Heart right ventricle (tissue), 16 donors: Measurements from ENCODE around the gene SIGLEC10. TPM values are rescaled to one million over a fixed set of nuclear protein-coding genes. Genes with fewer than 3 reads are reported as not detected.

Experiments
- ATAC-seq, 8 donors: fragments of 200-7000 bp; cut with Tn5 transposase; one replicate each; pipeline ENCODE4 v1.9.1; 2020; ENCODE audit warnings: mild to moderate bottlenecking in 8 of 8, moderate library complexity in 8 of 8, moderate number of reproducible peaks in 1 of 8
- DNase-seq, 2 donors: peaks; one replicate each; pipeline ENCODE4 v3.0.0-alpha.2; 2020
- H3K27ac ChIP-seq, 10 donors: fragments of 200-600 bp; sonication (generic) in 2 of 10; one replicate each; pipeline versions ENCODE4 v1.5.0 to v1.8.0; 2020 to 2022; ENCODE audit warnings: mild to moderate bottlenecking in 3 of 10
- H3K27me3 ChIP-seq, 7 donors: fragments of 200-600 bp; one replicate each; pipeline ENCODE4 v1.8.0; 2021 to 2022; ENCODE audit warnings: mild to moderate bottlenecking in 2 of 7
- H3K36me3 ChIP-seq, 9 donors: fragments of 200-600 bp; sonication (generic) in 1 of 9; one replicate each; pipeline versions ENCODE4 v1.5.0 to v1.8.0; 2020 to 2022; ENCODE audit warnings: mild to moderate bottlenecking in 2 of 9
- H3K4me1 ChIP-seq, 9 donors: fragments of 200-600 bp; sonication (generic) in 1 of 9; one replicate each; pipeline versions ENCODE4 v1.5.0 to v1.8.0; 2020 to 2022; ENCODE audit warnings: mild to moderate bottlenecking in 4 of 9
- H3K4me3 ChIP-seq, 10 donors: fragments of 200-600 bp; sonication (generic) in 2 of 10; one replicate each; pipeline versions ENCODE4 v1.5.0 to v1.8.0; 2020 to 2022; ENCODE audit warnings: mild to moderate bottlenecking in 7 of 10, moderate library complexity in 2 of 10
- H3K9me3 ChIP-seq, 11 donors: fragments of 200-600 bp in 10 of 11; sonication (generic) in 2 of 11; one replicate each; pipeline versions ENCODE4 v1.5.0 to v1.8.0; 2013 to 2022; ENCODE audit warnings: mild to moderate bottlenecking in 2 of 11, control low read depth in 1 of 11, moderate library complexity in 1 of 11
- CTCF ChIP-seq, 9 donors: fragments of 200-600 bp; sonication (generic) in 2 of 9; IDR thresholded peaks; one replicate each; pipeline versions ENCODE4 v1.5.0 to v1.8.0; 2021 to 2022; ENCODE audit warnings: antibody characterized with exemption in 9 of 9, mild to moderate bottlenecking in 5 of 9, moderate library complexity in 1 of 9
- WGBS, 2 donors: extraction: QIAGEN DNeasy Blood & Tissue Kit; methylation state at CpG; one replicate each; pipeline ENCODE4 v1.1.7; 2013; ENCODE audit warnings: inconsistent platforms in 1 of 2; 5-methylcytosine and 5-hydroxymethylcytosine counted together
- intact Hi-C, 10 donors: fragments of 100-400 bp; cut with DNase I; formaldehyde crosslinking; loops; one replicate each; pipeline versions ENCODE4 v1.11.1 to v1.14.2; 2022
- polyA plus RNA-seq, 2 donors: library from polyadenylated mRNA; stranded (reverse); fragments of 200-250 nt; gene quantifications; one replicate each; pipeline ENCODE4 v1.2.3, GENCODE V29; 2013
- total RNA-seq, 10 donors: library from RNA; stranded (reverse); fragmentation: NEBNext Ultra II Directional in 3 of 10; extraction: Animal tissue kit (Norgen Biotek cat#: 25700) in 3 of 10; gene quantifications; one replicate each; pipeline versions ENCODE4 v1.2.1 to v1.2.4, GENCODE V29; 2021 to 2023
- donor health status: Arrhythmogenic right ventricular cardiomyopathy.
- donor health status: ischemic (EF 13 %, LVEDD 7.1; RV severe dilation, severe dysfunction).
- donor health status: healthy with polysubstance abuse.
- donor health status: DM: no; HTN: yes; CAD: no.
- donor health status: DM: no; HTN: no; CAD: no.
- donor health status: ischemic (EF 25% LVEDD 6.9; RV normal size, moderate dysfunction).
- donor health status: ischemic (EF 25% LVEDD 5.7; RV mildly dilated, moderate dysfunction).
- donor health status: healthy.
- donor health status: DM: yes; HTN: yes; CAD: no.
- donor health status: Ischemic cardiomyopathy.
- donor health status: ischemic (EF 35%, LVEDD 5.7; RV mildly dilated, moderate dysfunction).
- donor health status: nonischemic (EF 11% LVEDD 7.7; RV severe dilation, severe dysfunction).
- donor health status: DM: yes; HTN: yes; CAD: no.
- donor health status: PGD.
- donor health status: ischemic (EF 29% LVEDD 5.4; RV normal size, mild dysfunction).
- donor health status: nonischemic (EF 23%, LVEDD 6.1; RV moderate dilation, normal function).

The SIGLEC10 gene
- total and polyA plus RNA-seq, 12 donors: 0.17 to 4.2 (median 0.82) TPM

- peaks cover 0 to 41% (median 5%) of the 10 kb centered on the region in 9 donors for H3K4me1 ChIP-seq
- peak overlapping the region in 1 of 10 donors; percentile 87 for H3K27ac ChIP-seq
- ATAC-seq (no peak), DNase-seq (no peak)
- no peaks in the 10 kb centered on the region for H3K27me3 ChIP-seq
- no peak for TF ChIP-seq CTCF (IDR thresholded peaks at IDR 0.05)
- 78% methylated on average over 8 of the region's 8 CpGs for WGBS, 2 donors
- no peaks in the 10 kb centered on the region for H3K36me3 ChIP-seq
- intact Hi-C loops: no loop called here
- peak overlapping the region in 1 of 10 donors; percentile 46 for H3K4me3 ChIP-seq
- no peaks in the 10 kb centered on the region for H3K9me3 ChIP-seq
These were observed 46.2 kb downstream of the SIGLEC10 start for GRCh38 chr19:51371186-51371690.

- H3K9me3 ChIP-seq: no peaks in the 10 kb centered on the region
- intact Hi-C loops: no loop called here
- H3K27ac ChIP-seq: peak overlapping the region in 1 of 10 donors; percentile 87
- peak overlapping the region in 1 of 10 donors; percentile 46 for H3K4me3 ChIP-seq
- TF ChIP-seq CTCF (IDR thresholded peaks at IDR 0.05): no peak
- WGBS, 2 donors: 76 to 82% methylated on average over 3 to 4 of the region's 4 CpGs
- no peaks in the 10 kb centered on the region for H3K27me3 ChIP-seq
- ATAC-seq (no peak), DNase-seq (no peak)
- H3K36me3 ChIP-seq: no peaks in the 10 kb centered on the region
- peaks cover 0 to 47% (median 7%) of the 10 kb centered on the region in 9 donors for H3K4me1 ChIP-seq
These were observed 47.2 kb downstream of the SIGLEC10 start for GRCh38 chr19:51370230-51370629.

- H3K4me3 ChIP-seq: peak within 1 kb of the TSS; percentile 60 to 93 (median 80)
- TF ChIP-seq CTCF (IDR thresholded peaks at IDR 0.05): no peak
- no peaks in the 10 kb centered on the region for H3K9me3 ChIP-seq
- ATAC-seq (no peak), DNase-seq (no peak)
- intact Hi-C loops: loop anchor here in 1 of 10 donors (10.0 kb wide), 1 partner anchor 264 kb away; the partner anchor contains the start of gene CTU1
- peaks cover 0 to 54% (median 22%) of the 10 kb centered on the region in 9 donors for H3K4me1 ChIP-seq
- WGBS, 2 donors: 67% methylated on average over 23 of the region's 23 CpGs
- no peaks in the 10 kb centered on the region for H3K36me3 ChIP-seq
- no peaks in the 10 kb centered on the region for H3K27me3 ChIP-seq
- peak within 1 kb of the TSS; percentile 50 to 98 (median 96) for H3K27ac ChIP-seq
These were observed 48.8 kb downstream of the SIGLEC10 start, which contains the start of gene CLDND2 for GRCh38 chr19:51368366-51369282. CLDND2 (minus strand) TSS chr19:51369003; CDS start chr19:51368577, 426 bp downstream.

GRCh38 chr19:51367565-51368365 is 49.7 kb downstream of the SIGLEC10 start:
- Histone ChIP-seq H3K36me3 (no peaks in the 10 kb centered on the region), H3K27ac (peak overlapping the region; percentile 89 to 98 (median 96)), H3K27me3 (no peaks in the 10 kb centered on the region), H3K9me3 (no peaks in the 10 kb centered on the region), H3K4me3 (peak overlapping the region; percentile 60 to 93 (median 80)), H3K4me1 (peaks cover 0 to 50% (median 24%) of the 10 kb centered on the region in 9 donors)
- TF ChIP-seq CTCF (IDR thresholded peaks at IDR 0.05): peak in 1 of 9 donors; percentile 6
- DNase-seq (peak; percentile 99), ATAC-seq (peak; percentile 90 to 96 (median 93))
- WGBS, 2 donors: 1% methylated on average over 60 to 64 of the region's 64 CpGs
- intact Hi-C loops: loop anchor here in 4 of 10 donors (1.0 to 10.0 kb wide), 4 partner anchors 27 to 263 kb away; partner anchors contain the start of gene CTU1 (in 1 of the 4)
